B cell (primary cell): ENCODE results near the gene FMNL2.

Experiments used
- CTCF ChIP-seq: fragments of 200-600 bp; IDR thresholded peaks from one replicate; pipeline ENCODE4 v1.8.0; 2022; ENCODE audit warnings: antibody characterized with exemption, mild to moderate bottlenecking
- EZH2 ChIP-seq: IDR thresholded peaks from 2 replicates; pipeline ENCODE4 v1.6.1; 2012; ENCODE audit warnings: borderline replicate concordance, low read depth, mild to moderate bottlenecking, moderate library complexity, low read length; ENCODE audit not compliant: insufficient read depth, poor library complexity, severe bottlenecking

- TF ChIP-seq EZH2 (no peak), CTCF (no peak)
These were observed 151.9 kb downstream of the FMNL2 start for GRCh38 chr2:152486737-152487400.
